ENCODE measurements around the gene TDRD12.
A peak's percentile ranks its signal among the peaks of the same experiment; 100 is the strongest.
"Not testable (repeated sequence)": the region's sequence is repeated elsewhere in the genome, so short reads cannot be mapped to it uniquely, and the experiment has no call there.

The TDRD12 gene

GRCh38 chr19:32862173-32862572 lies 142.6 kb downstream of the TDRD12 start:
- DNase-seq = peak in 2 of 10 donors; percentile 39 to 63
- intact Hi-C loops (cut with DNase I) = no loop called here

GRCh38 chr19:32862741-32863140 lies 143.2 kb downstream of the TDRD12 start:
- intact Hi-C loops (cut with DNase I) = no loop called here
- peak in 2 of 10 donors; percentile 29 to 48 for DNase-seq

GRCh38 chr19:32863301-32863700 lies 143.7 kb downstream of the TDRD12 start:
- intact Hi-C loops (cut with DNase I) = no loop called here
- peak in 1 of 10 donors; percentile 40 for DNase-seq

GRCh38 chr19:32863841-32864240 lies 144.3 kb downstream of the TDRD12 start:
- peak in 2 of 10 donors; percentile 42 to 78 for DNase-seq
- intact Hi-C loops (cut with DNase I) = no loop called here

GRCh38 chr19:32864318-32865007 lies 144.9 kb downstream of the TDRD12 start:
- intact Hi-C loops (cut with DNase I) = no loop called here
- peak in 2 of 10 donors; percentile 66 to 68 for DNase-seq

GRCh38 chr19:32865326-32865725 lies 145.8 kb downstream of the TDRD12 start:
- intact Hi-C loops (cut with DNase I) = no loop called here
- peak in 2 of 10 donors; percentile 34 to 67 for DNase-seq

GRCh38 chr19:32866061-32866460 lies 146.5 kb downstream of the TDRD12 start:
- DNase-seq = peak in 2 of 10 donors; percentile 25 to 70
- intact Hi-C loops (cut with DNase I) = no loop called here

GRCh38 chr19:32866564-32867265 lies 147.1 kb downstream of the TDRD12 start:
- intact Hi-C loops (cut with DNase I) = no loop called here
- peak in 1 of 10 donors; percentile 43 for DNase-seq

GRCh38 chr19:32867436-32867835 lies 147.9 kb downstream of the TDRD12 start:
- intact Hi-C loops (cut with DNase I) = not testable (repeated sequence)
- peak in 1 of 10 donors; percentile 34 for DNase-seq

GRCh38 chr19:32868206-32868950 lies 148.8 kb downstream of the TDRD12 start:
- intact Hi-C loops (cut with DNase I) = no loop called here
- DNase-seq = peak in 1 of 10 donors; percentile 45

- DNase-seq = peak in 1 of 10 donors; percentile 46
- intact Hi-C loops (cut with DNase I) = no loop called here
Measured at GRCh38 chr19:32869369-32869965, 149.9 kb downstream of the TDRD12 start, which contains the start of gene SLC7A9. Gene SLC7A9, minus strand, starts transcription at chr19:32869767. Its CDS starts 1,233 bp downstream, at chr19:32868534.

GRCh38 chr19:32869966-32870573 lies 150.5 kb downstream of the TDRD12 start:
- peak in 2 of 10 donors; percentile 62 to 63 for DNase-seq
- intact Hi-C loops (cut with DNase I) = no loop called here

- peak in 2 of 10 donors; percentile 71 to 75 for DNase-seq
- intact Hi-C loops (cut with DNase I) = no loop called here
Measured at GRCh38 chr19:32870981-32871451, 151.4 kb downstream of the TDRD12 start.

- intact Hi-C loops (cut with DNase I) = no loop called here
- DNase-seq = no peak
Measured at GRCh38 chr19:32872391-32872790, 152.8 kb downstream of the TDRD12 start.

GRCh38 chr19:32873247-32873959 lies 153.8 kb downstream of the TDRD12 start:
- DNase-seq = peak in 1 of 10 donors; percentile 24
- intact Hi-C loops (cut with DNase I) = no loop called here

- peak in 1 of 10 donors; percentile 43 for DNase-seq
- intact Hi-C loops (cut with DNase I) = no loop called here
Measured at GRCh38 chr19:32874605-32875004, 155.0 kb downstream of the TDRD12 start.

- peak in 1 of 10 donors; percentile 67 for DNase-seq
- intact Hi-C loops (cut with DNase I) = no loop called here
Measured at GRCh38 chr19:32875428-32875827, 155.9 kb downstream of the TDRD12 start.

- intact Hi-C loops (cut with DNase I) = no loop called here
Measured at GRCh38 chr19:32876236-32876918, 156.8 kb downstream of the TDRD12 start.

GRCh38 chr19:32876919-32877285 lies 157.3 kb downstream of the TDRD12 start:
- peak in 1 of 10 donors; percentile 35 for DNase-seq
- intact Hi-C loops (cut with DNase I) = no loop called here

More at GRCh38 chr19:32876236-32876918, 156.8 kb downstream of the TDRD12 start:
- DNase-seq = peak in 1 of 10 donors; percentile 45

All from posterior cingulate gyrus (tissue), 11 donors.